HL-60 (cell line): ENCODE results near the gene ANKRD44.

Experiments
- DNase-seq, 2 experiments: peaks; one replicate each; pipeline ENCODE4 v3.0.0-alpha.2; 2010 to 2020; ENCODE audit warnings: low read depth in 1 of 2, low spot score in 1 of 2
- H3K27ac ChIP-seq: fragments of 250-450 bp; sonication (Bioruptor Pico); replicated peaks from 2 replicates; pipeline ENCODE4 v1.5.1; 2020; ENCODE audit warnings: mild to moderate bottlenecking, moderate library complexity
- H3K27me3 ChIP-seq: fragments of 250-450 bp; sonication (Bioruptor Pico); 2 replicates; pipeline ENCODE4 v1.5.1; 2021; ENCODE audit warnings: mild to moderate bottlenecking, moderate library complexity; ENCODE audit not compliant: insufficient read depth, poor library complexity, severe bottlenecking
- H3K4me3 ChIP-seq: replicated peaks from 2 replicates; pipeline ENCODE4 v1.5.1; 2011; ENCODE audit warnings: mild to moderate bottlenecking, control low read depth, low read length; ENCODE audit not compliant: insufficient read depth
- GABPA ChIP-seq: IDR thresholded peaks from 2 replicates; pipeline ENCODE4 v1.6.1; 2012; ENCODE audit warnings: low read depth
- POLR2AphosphoS5 ChIP-seq: IDR thresholded peaks from 2 replicates; pipeline ENCODE4 v1.6.1; 2012; ENCODE audit warnings: low read depth
- SPI1 ChIP-seq: IDR thresholded peaks from 2 replicates; pipeline ENCODE4 v1.6.1; 2012; ENCODE audit warnings: low read depth, mild to moderate bottlenecking, borderline replicate concordance
- TF ChIP-seq, protein P1 (sequence below): IDR thresholded peaks from one replicate; pipeline ENCODE4 v1.5.1; 2011; ENCODE audit warnings: low read length, control low read depth, inconsistent platforms; ENCODE audit not compliant: insufficient read depth
- TF ChIP-seq, protein P2 (sequence below): IDR thresholded peaks from 2 replicates; pipeline ENCODE4 v1.6.1; 2012; ENCODE audit warnings: low read depth; ENCODE audit not compliant: insufficient replicate concordance

The ANKRD44 gene

DNA sequence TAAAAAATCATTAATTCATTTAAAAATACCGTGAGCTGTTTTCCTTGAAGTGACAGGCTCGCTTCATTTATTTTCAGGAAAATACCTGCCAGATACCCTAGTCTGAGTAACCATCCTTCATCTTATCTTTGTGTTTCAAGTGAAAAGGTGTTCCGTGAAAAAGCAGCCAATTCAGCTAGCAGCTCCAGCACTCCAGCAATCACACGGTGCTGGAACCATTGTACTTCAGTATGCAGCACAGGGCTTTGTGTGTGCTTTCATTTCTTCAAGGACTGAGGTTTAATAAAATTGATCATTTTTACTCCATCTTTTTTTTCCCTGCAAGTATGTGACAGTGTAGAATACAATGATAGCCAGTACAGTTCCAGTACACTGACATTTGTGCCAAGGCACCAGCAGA, 344.9 kb downstream of the ANKRD44 start:
- DNase-seq: no peak
- Histone ChIP-seq H3K27me3 (no peaks in the 10 kb centered on the region), H3K27ac (no peak overlapping the region), H3K4me3 (no peak overlapping the region)
- no peak for TF ChIP-seq GABPA
- TF ChIP-seq, protein P1, sequence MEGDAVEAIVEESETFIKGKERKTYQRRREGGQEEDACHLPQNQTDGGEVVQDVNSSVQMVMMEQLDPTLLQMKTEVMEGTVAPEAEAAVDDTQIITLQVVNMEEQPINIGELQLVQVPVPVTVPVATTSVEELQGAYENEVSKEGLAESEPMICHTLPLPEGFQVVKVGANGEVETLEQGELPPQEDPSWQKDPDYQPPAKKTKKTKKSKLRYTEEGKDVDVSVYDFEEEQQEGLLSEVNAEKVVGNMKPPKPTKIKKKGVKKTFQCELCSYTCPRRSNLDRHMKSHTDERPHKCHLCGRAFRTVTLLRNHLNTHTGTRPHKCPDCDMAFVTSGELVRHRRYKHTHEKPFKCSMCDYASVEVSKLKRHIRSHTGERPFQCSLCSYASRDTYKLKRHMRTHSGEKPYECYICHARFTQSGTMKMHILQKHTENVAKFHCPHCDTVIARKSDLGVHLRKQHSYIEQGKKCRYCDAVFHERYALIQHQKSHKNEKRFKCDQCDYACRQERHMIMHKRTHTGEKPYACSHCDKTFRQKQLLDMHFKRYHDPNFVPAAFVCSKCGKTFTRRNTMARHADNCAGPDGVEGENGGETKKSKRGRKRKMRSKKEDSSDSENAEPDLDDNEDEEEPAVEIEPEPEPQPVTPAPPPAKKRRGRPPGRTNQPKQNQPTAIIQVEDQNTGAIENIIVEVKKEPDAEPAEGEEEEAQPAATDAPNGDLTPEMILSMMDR: no peak
- no peak for TF ChIP-seq SPI1
- TF ChIP-seq, protein P2, sequence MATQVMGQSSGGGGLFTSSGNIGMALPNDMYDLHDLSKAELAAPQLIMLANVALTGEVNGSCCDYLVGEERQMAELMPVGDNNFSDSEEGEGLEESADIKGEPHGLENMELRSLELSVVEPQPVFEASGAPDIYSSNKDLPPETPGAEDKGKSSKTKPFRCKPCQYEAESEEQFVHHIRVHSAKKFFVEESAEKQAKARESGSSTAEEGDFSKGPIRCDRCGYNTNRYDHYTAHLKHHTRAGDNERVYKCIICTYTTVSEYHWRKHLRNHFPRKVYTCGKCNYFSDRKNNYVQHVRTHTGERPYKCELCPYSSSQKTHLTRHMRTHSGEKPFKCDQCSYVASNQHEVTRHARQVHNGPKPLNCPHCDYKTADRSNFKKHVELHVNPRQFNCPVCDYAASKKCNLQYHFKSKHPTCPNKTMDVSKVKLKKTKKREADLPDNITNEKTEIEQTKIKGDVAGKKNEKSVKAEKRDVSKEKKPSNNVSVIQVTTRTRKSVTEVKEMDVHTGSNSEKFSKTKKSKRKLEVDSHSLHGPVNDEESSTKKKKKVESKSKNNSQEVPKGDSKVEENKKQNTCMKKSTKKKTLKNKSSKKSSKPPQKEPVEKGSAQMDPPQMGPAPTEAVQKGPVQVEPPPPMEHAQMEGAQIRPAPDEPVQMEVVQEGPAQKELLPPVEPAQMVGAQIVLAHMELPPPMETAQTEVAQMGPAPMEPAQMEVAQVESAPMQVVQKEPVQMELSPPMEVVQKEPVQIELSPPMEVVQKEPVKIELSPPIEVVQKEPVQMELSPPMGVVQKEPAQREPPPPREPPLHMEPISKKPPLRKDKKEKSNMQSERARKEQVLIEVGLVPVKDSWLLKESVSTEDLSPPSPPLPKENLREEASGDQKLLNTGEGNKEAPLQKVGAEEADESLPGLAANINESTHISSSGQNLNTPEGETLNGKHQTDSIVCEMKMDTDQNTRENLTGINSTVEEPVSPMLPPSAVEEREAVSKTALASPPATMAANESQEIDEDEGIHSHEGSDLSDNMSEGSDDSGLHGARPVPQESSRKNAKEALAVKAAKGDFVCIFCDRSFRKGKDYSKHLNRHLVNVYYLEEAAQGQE: no peak
- no peak for TF ChIP-seq POLR2AphosphoS5

- no peak for DNase-seq
- Histone ChIP-seq H3K27ac (no peak overlapping the region), H3K4me3 (no peak overlapping the region), H3K27me3 (no peaks in the 10 kb centered on the region)
- no peak for TF ChIP-seq POLR2AphosphoS5
- no peak for TF ChIP-seq SPI1
- TF ChIP-seq, protein P1: no peak
- TF ChIP-seq, protein P2: no peak
- TF ChIP-seq GABPA: no peak
Measured at GRCh38 chr2:196963961-196964360, 346.6 kb downstream of the ANKRD44 start.

DNA sequence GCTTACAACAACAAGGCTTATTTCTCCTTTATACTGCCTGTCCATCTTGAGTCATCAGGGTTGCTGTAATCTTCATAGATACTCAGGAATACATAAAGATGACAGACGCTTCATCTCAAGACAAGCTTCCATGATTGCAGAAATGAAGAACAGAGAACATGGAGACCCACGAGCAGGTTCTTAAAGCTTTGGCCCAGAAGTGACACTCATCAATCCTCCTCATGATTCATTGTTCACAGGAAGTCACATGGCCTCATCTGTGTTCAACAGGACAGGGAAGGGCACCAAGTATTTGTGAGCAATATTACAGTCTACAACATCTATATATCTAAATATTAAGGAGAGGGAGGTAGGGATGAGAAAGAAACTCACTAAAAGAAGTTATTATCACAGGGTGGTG, 347.5 kb downstream of the ANKRD44 start:
- Histone ChIP-seq H3K27me3 (no peaks in the 10 kb centered on the region), H3K4me3 (no peak overlapping the region), H3K27ac (no peak overlapping the region)
- no peak for DNase-seq
- TF ChIP-seq SPI1: no peak
- TF ChIP-seq GABPA: no peak
- TF ChIP-seq, protein P2: no peak
- TF ChIP-seq POLR2AphosphoS5: no peak
- TF ChIP-seq, protein P1: no peak
